Measurements from ENCODE around the gene FRMPD2. TPM values are rescaled to one million over a fixed set of nuclear protein-coding genes. Genes with fewer than 3 reads are reported as not detected.

FRMPD2 gene
- total RNA-seq, 1 experiment from 2014 or later, result 0.44 TPM

DNA sequence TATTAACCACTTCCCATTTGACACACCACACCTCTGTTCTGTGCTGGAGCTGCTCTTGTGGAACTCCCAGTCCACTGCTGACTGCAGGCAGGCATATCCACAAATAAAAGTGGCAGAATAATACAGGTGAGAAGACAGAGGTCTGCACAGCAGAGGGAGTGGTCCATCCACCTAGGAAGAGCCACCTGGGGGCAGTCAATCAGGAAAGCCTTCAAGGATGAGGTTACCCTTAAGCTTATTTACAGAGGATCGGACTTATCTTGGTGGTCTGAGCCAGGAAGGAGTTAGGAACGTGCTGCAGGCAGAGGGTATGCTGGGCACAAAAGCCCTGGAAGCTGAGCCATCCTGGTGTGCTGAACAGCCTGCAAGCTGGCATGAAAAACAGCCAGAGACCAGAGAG lies 78.7 kb downstream of the FRMPD2 start:
- no CpG with 5 or more reads among the region's 2 CpGs for WGBS (ENCODE audit: extremely low coverage, insufficient read length, low lambda C conversion rate)
- H3K27me3 Mint-ChIP-seq (ENCODE audit: low read depth), result no peaks in the 10 kb centered on the region
- H3K4me1 ChIP-seq (ENCODE audit: insufficient read depth, low read length), result no peaks in the 10 kb centered on the region; the same call in 1 of the 2 replicates

More for the DNA sequence above, 78.7 kb downstream of the FRMPD2 start:
- DNase-seq, result no peak
- no peaks in the 10 kb centered on the region for H3K36me3 Mint-ChIP-seq (ENCODE audit: insufficient read depth in 1 of 3, low read depth in 3 of 3)
- Histone ChIP-seq H4K20me1 (ENCODE audit: control insufficient read depth, insufficient read depth, insufficient read length) (no peaks in the 10 kb centered on the region), H2BK120ac (ENCODE audit: low read depth, low read length, poor library complexity, severe bottlenecking) (no peak overlapping the region), H2BK20ac (ENCODE audit: low read depth, low read length, poor library complexity, severe bottlenecking) (no peak overlapping the region), H3K4ac (ENCODE audit: low read depth, low read length) (no peak overlapping the region), H4K91ac (ENCODE audit: insufficient read length, low read depth, low read length) (no peak overlapping the region), H3K23ac (ENCODE audit: insufficient read length, low read depth, low read length) (no peak overlapping the region), H3T11ph (ENCODE audit: low read length) (no peak overlapping the region), H2BK12ac (ENCODE audit: insufficient read length, low read depth, low read length) (no peak overlapping the region), H2AFZ (ENCODE audit: low read length) (no peak overlapping the region), H2AK5ac (ENCODE audit: insufficient read length, low read length) (no peak overlapping the region), H2BK15ac (ENCODE audit: low read depth, low read length) (no peak overlapping the region), H3K27me3 (ENCODE audit: insufficient read depth, low read length) (no peaks in the 10 kb centered on the region; the same call in 1 of the 2 replicates), H4K5ac (ENCODE audit: insufficient read length, low read depth, low read length) (no peak overlapping the region), H3K79me1 (ENCODE audit: insufficient read depth, low read depth, low read length, poor library complexity, severe bottlenecking) (no peaks in the 10 kb centered on the region), H3K4me2 (ENCODE audit: insufficient read depth, insufficient read length, low read length) (no peak overlapping the region), H2BK5ac (ENCODE audit: insufficient read length, low read length) (no peak overlapping the region), H3K56ac (ENCODE audit: insufficient read length, low read depth, low read length) (no peak overlapping the region), H4K8ac (replicated peaks; ENCODE audit: insufficient read length, low read depth, low read length) (no peak overlapping the region), H3K18ac (ENCODE audit: insufficient read length, low read depth, low read length) (no peak overlapping the region), H3K14ac (ENCODE audit: insufficient read depth, low read length) (no peak overlapping the region), H3K9ac (ENCODE audit: extremely low read depth, insufficient read length, low read length) (no peak overlapping the region), H3K23me2 (ENCODE audit: insufficient read length, low read depth, low read length, poor library complexity, severe bottlenecking) (no peaks in the 10 kb centered on the region), H3K79me2 (ENCODE audit: insufficient read depth, low read length) (0 out of 2 replicates have a peak, but pooled peaks cover 1% of the 10 kb centered on the region), H3K9me3 (ENCODE audit: control insufficient read depth, low read depth, low read length) (no peaks in the 10 kb centered on the region), H3K27ac (ENCODE audit: insufficient read length, low read depth, low read length) (no peak overlapping the region)
- H3K4me3 Mint-ChIP-seq, result no peak overlapping the region
- H3K9me3 Mint-ChIP-seq, result no peaks in the 10 kb centered on the region; a peak in 1 of 5 replicates
- H3K4me1 Mint-ChIP-seq, result peaks cover 9 to 21% of the 10 kb centered on the region in 2 experiments
- no peak overlapping the region for H3K27ac Mint-ChIP-seq
- TF ChIP-seq, protein P1, sequence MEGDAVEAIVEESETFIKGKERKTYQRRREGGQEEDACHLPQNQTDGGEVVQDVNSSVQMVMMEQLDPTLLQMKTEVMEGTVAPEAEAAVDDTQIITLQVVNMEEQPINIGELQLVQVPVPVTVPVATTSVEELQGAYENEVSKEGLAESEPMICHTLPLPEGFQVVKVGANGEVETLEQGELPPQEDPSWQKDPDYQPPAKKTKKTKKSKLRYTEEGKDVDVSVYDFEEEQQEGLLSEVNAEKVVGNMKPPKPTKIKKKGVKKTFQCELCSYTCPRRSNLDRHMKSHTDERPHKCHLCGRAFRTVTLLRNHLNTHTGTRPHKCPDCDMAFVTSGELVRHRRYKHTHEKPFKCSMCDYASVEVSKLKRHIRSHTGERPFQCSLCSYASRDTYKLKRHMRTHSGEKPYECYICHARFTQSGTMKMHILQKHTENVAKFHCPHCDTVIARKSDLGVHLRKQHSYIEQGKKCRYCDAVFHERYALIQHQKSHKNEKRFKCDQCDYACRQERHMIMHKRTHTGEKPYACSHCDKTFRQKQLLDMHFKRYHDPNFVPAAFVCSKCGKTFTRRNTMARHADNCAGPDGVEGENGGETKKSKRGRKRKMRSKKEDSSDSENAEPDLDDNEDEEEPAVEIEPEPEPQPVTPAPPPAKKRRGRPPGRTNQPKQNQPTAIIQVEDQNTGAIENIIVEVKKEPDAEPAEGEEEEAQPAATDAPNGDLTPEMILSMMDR (conservative IDR thresholded peaks at IDR 0.05), result no peak

Data from H9 (cell line).